Activated CD4-positive, alpha-beta T cell treated with anti-CD3 and anti-CD28 coated beads, Interleukin-2, amount 10 ng/mL, durations not matched to agents 24 days and 14 days (primary cell): Measurements from ENCODE around the gene IGSF21. TPM values are rescaled to one million over a fixed set of nuclear protein-coding genes. Genes with fewer than 3 reads are reported as not detected.

ENCODE experiments used
- DNase-seq: peaks from one replicate; pipeline ENCODE4 v3.0.0; 2022
- H3K27ac Mint-ChIP-seq: one replicate; pipeline ENCODE4 v1.8.0; 2022; ENCODE audit warnings: mild to moderate bottlenecking, mixed read lengths
- H3K27me3 Mint-ChIP-seq: one replicate; pipeline ENCODE4 v1.8.0; 2022; ENCODE audit warnings: mixed read lengths
- H3K36me3 Mint-ChIP-seq: one replicate; pipeline ENCODE4 v1.8.0; 2022; ENCODE audit warnings: low read depth, mild to moderate bottlenecking, mixed read lengths
- H3K4me1 Mint-ChIP-seq: one replicate; pipeline ENCODE4 v1.8.0; 2021; ENCODE audit warnings: mixed read lengths
- H3K4me3 Mint-ChIP-seq: one replicate; pipeline ENCODE4 v1.8.0; 2022; ENCODE audit warnings: mild to moderate bottlenecking, moderate library complexity, mixed read lengths
- H3K9me3 Mint-ChIP-seq: one replicate; pipeline ENCODE4 v1.8.0; 2021; ENCODE audit warnings: mixed read lengths
- intact Hi-C: fragments of 100-400 bp; cut with micrococcal nuclease; formaldehyde crosslinking; loops from one replicate; pipeline ENCODE4 v1.15.1; 2023
- total RNA-seq: library from RNA; stranded (reverse); gene quantifications from 2 replicates; pipeline ENCODE4 v1.2.3, GENCODE V29; 2022

IGSF21 gene
- total RNA-seq, 1 donor from 2014 or later, result not detected

GRCh38 chr1:18175051-18175450 is 67.5 kb downstream of the IGSF21 start:
- Mint-ChIP-seq H3K9me3 (no peaks in the 10 kb centered on the region), H3K4me1 (no peaks in the 10 kb centered on the region), H3K4me3 (no peak overlapping the region), H3K27ac (no peak overlapping the region), H3K36me3 (no peaks in the 10 kb centered on the region), H3K27me3 (peaks cover 10% of the 10 kb centered on the region)
- intact Hi-C loops, result no loop called here
- DNase-seq, result no peak

GRCh38 chr1:18175530-18176377 is 68.2 kb downstream of the IGSF21 start:
- Mint-ChIP-seq H3K27me3 (peaks cover 10% of the 10 kb centered on the region), H3K9me3 (no peaks in the 10 kb centered on the region), H3K27ac (no peak overlapping the region), H3K4me3 (no peak overlapping the region), H3K4me1 (no peaks in the 10 kb centered on the region), H3K36me3 (no peaks in the 10 kb centered on the region)
- intact Hi-C loops, result no loop called here
- DNase-seq, result no peak

GRCh38 chr1:18176619-18177018 is 69.0 kb downstream of the IGSF21 start:
- DNase-seq, result no peak
- Mint-ChIP-seq H3K27me3 (peaks cover 10% of the 10 kb centered on the region), H3K36me3 (no peaks in the 10 kb centered on the region), H3K9me3 (no peaks in the 10 kb centered on the region), H3K4me1 (no peaks in the 10 kb centered on the region), H3K27ac (no peak overlapping the region), H3K4me3 (no peak overlapping the region)
- intact Hi-C loops, result no loop called here

- H3K4me1 Mint-ChIP-seq, result no peaks in the 10 kb centered on the region
- H3K36me3 Mint-ChIP-seq, result no peaks in the 10 kb centered on the region
- peaks cover 10% of the 10 kb centered on the region for H3K27me3 Mint-ChIP-seq
- no peak overlapping the region for H3K27ac Mint-ChIP-seq
- intact Hi-C loops, result no loop called here
- DNase-seq, result no peak
- H3K4me3 Mint-ChIP-seq, result no peak overlapping the region
- no peaks in the 10 kb centered on the region for H3K9me3 Mint-ChIP-seq
These were observed 70.5 kb downstream of the IGSF21 start for GRCh38 chr1:18178111-18178510.

GRCh38 chr1:18179009-18179408 is 71.4 kb downstream of the IGSF21 start:
- Mint-ChIP-seq H3K4me3 (no peak overlapping the region), H3K9me3 (no peaks in the 10 kb centered on the region), H3K36me3 (no peaks in the 10 kb centered on the region), H3K27me3 (peaks cover 10% of the 10 kb centered on the region), H3K27ac (no peak overlapping the region), H3K4me1 (no peaks in the 10 kb centered on the region)
- intact Hi-C loops, result no loop called here
- no peak for DNase-seq

- Mint-ChIP-seq H3K36me3 (no peaks in the 10 kb centered on the region), H3K4me3 (no peak overlapping the region), H3K27ac (no peak overlapping the region), H3K4me1 (no peaks in the 10 kb centered on the region), H3K9me3 (no peaks in the 10 kb centered on the region), H3K27me3 (peaks cover 3% of the 10 kb centered on the region)
- intact Hi-C loops, result no loop called here
- DNase-seq, result no peak
These were observed 75.0 kb downstream of the IGSF21 start for GRCh38 chr1:18182398-18183160.

- intact Hi-C loops, result no loop called here
- H3K27ac Mint-ChIP-seq, result no peak overlapping the region
- no peaks in the 10 kb centered on the region for H3K36me3 Mint-ChIP-seq
- no peaks in the 10 kb centered on the region for H3K4me1 Mint-ChIP-seq
- no peak overlapping the region for H3K4me3 Mint-ChIP-seq
- no peak for DNase-seq
- H3K9me3 Mint-ChIP-seq, result no peaks in the 10 kb centered on the region
- H3K27me3 Mint-ChIP-seq, result no peaks in the 10 kb centered on the region
These were observed 75.9 kb downstream of the IGSF21 start for GRCh38 chr1:18183533-18183932.

GRCh38 chr1:18187054-18187453 is 79.5 kb downstream of the IGSF21 start:
- H3K9me3 Mint-ChIP-seq, result no peaks in the 10 kb centered on the region
- no peaks in the 10 kb centered on the region for H3K27me3 Mint-ChIP-seq
- no peaks in the 10 kb centered on the region for H3K4me1 Mint-ChIP-seq
- H3K4me3 Mint-ChIP-seq, result no peak overlapping the region
- no peak overlapping the region for H3K27ac Mint-ChIP-seq
- H3K36me3 Mint-ChIP-seq, result no peaks in the 10 kb centered on the region
- DNase-seq, result no peak
- intact Hi-C loops, result no loop called here

GRCh38 chr1:18188820-18189517 is 81.4 kb downstream of the IGSF21 start:
- Mint-ChIP-seq H3K9me3 (no peaks in the 10 kb centered on the region), H3K4me1 (no peaks in the 10 kb centered on the region), H3K4me3 (no peak overlapping the region), H3K36me3 (no peaks in the 10 kb centered on the region), H3K27ac (no peak overlapping the region), H3K27me3 (no peaks in the 10 kb centered on the region)
- no peak for DNase-seq
- intact Hi-C loops, result no loop called here

GRCh38 chr1:18190598-18190997 is 83.0 kb downstream of the IGSF21 start:
- H3K4me1 Mint-ChIP-seq, result no peaks in the 10 kb centered on the region
- no peaks in the 10 kb centered on the region for H3K9me3 Mint-ChIP-seq
- no peak overlapping the region for H3K4me3 Mint-ChIP-seq
- intact Hi-C loops, result no loop called here
- no peaks in the 10 kb centered on the region for H3K36me3 Mint-ChIP-seq
- no peak for DNase-seq
- no peak overlapping the region for H3K27ac Mint-ChIP-seq
- peaks cover 2% of the 10 kb centered on the region for H3K27me3 Mint-ChIP-seq

GRCh38 chr1:18191037-18191436 is 83.4 kb downstream of the IGSF21 start:
- Mint-ChIP-seq H3K36me3 (no peaks in the 10 kb centered on the region), H3K4me1 (no peaks in the 10 kb centered on the region), H3K27me3 (peaks cover 6% of the 10 kb centered on the region), H3K4me3 (no peak overlapping the region), H3K27ac (no peak overlapping the region), H3K9me3 (no peaks in the 10 kb centered on the region)
- DNase-seq, result no peak
- intact Hi-C loops, result no loop called here

- no peaks in the 10 kb centered on the region for H3K9me3 Mint-ChIP-seq
- peaks cover 8% of the 10 kb centered on the region for H3K27me3 Mint-ChIP-seq
- intact Hi-C loops, result no loop called here
- H3K4me3 Mint-ChIP-seq, result no peak overlapping the region
- no peak for DNase-seq
- no peaks in the 10 kb centered on the region for H3K36me3 Mint-ChIP-seq
- H3K27ac Mint-ChIP-seq, result no peak overlapping the region
- H3K4me1 Mint-ChIP-seq, result no peaks in the 10 kb centered on the region
These were observed 84.0 kb downstream of the IGSF21 start for GRCh38 chr1:18191481-18192155.

- Mint-ChIP-seq H3K36me3 (no peaks in the 10 kb centered on the region), H3K4me1 (no peaks in the 10 kb centered on the region), H3K27me3 (peaks cover 9% of the 10 kb centered on the region), H3K27ac (no peak overlapping the region), H3K4me3 (no peak overlapping the region), H3K9me3 (no peaks in the 10 kb centered on the region)
- no peak for DNase-seq
- intact Hi-C loops, result no loop called here
These were observed 84.6 kb downstream of the IGSF21 start for GRCh38 chr1:18192182-18192581.
